ENCODE measurements around the gene PTPRN2.
"Not testable (repeated sequence)": the region's sequence is repeated elsewhere in the genome, so short reads cannot be mapped to it uniquely, and the experiment has no call there.

The PTPRN2 gene

DNA sequence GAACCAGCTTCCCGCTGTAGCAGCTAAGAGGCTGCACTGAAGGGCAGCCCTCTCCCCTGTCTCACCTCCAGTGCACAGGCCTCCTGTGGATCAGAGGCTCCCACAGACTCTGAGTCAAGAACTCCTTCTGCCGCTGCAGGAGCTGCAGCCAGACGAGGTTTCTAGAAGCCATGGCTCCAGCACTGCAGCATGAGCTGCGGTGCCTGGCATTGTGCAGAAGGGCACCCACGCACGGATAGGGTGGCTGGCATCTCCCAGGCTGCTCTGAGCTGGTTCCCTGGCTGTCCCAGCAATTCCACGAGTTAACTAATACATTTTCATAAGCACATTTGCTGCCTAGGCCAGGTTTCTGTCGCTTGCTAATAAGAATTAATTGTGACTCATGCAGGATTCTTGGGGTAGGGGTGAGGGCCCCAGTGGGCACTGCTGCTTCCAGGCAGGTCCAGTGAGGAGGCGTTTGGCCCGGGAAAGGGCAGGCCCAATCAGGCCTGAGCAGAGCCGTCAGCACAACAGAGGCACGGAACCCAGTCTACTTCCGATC is 656.6 kb downstream of the PTPRN2 start:
- no peak for DNase-seq
- in situ Hi-C loops (cut with HindIII; ENCODE audit: low pct_ligation_motif_present, low pct_unique_long_range_greater_than_20kb, low sequenced_read_pairs): no loop called here

DNA sequence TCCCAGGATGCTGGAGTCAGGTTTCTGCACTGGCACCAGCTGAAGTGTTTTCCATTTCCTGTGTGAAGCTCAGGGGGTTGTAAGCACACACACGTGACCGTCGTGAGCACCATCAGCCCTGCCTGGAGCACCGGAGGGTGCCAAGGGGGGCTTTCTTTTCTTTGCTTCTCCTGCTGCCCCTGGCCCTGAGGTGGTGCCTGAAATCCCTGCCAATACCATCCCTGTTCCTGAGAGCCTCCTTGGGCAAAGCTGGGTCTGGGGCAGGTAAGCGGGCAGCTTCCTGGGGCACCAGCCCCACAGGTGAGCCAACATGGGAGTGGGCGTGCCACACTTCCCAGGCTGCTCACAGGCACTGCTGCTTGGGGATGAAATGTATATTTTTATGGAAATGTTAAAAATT is 657.2 kb downstream of the PTPRN2 start:
- DNase-seq: no peak
- in situ Hi-C loops (cut with HindIII; ENCODE audit: low pct_ligation_motif_present, low pct_unique_long_range_greater_than_20kb, low sequenced_read_pairs): no loop called here

DNA sequence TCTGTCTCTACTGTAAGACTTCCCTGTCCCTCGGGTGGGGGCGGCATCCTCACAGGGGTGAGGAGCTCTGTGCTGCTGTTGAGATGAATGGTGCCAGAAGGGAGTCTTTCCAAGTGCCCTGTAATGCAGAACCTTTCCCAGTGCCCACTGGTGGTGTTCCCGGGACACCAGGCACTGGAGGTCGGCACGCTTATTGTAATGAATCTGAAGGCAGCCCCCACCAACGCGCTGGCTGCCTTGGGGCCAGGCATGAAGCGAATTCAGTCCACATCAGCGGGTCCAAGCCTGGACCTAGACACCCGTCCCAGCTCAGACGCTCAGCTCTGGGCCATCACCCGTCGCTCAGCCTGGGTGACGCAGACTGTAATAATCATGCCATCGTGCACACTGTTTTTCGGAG is 658.0 kb downstream of the PTPRN2 start:
- no peak for DNase-seq
- in situ Hi-C loops (cut with HindIII; ENCODE audit: low pct_ligation_motif_present, low pct_unique_long_range_greater_than_20kb, low sequenced_read_pairs): no loop called here

DNA sequence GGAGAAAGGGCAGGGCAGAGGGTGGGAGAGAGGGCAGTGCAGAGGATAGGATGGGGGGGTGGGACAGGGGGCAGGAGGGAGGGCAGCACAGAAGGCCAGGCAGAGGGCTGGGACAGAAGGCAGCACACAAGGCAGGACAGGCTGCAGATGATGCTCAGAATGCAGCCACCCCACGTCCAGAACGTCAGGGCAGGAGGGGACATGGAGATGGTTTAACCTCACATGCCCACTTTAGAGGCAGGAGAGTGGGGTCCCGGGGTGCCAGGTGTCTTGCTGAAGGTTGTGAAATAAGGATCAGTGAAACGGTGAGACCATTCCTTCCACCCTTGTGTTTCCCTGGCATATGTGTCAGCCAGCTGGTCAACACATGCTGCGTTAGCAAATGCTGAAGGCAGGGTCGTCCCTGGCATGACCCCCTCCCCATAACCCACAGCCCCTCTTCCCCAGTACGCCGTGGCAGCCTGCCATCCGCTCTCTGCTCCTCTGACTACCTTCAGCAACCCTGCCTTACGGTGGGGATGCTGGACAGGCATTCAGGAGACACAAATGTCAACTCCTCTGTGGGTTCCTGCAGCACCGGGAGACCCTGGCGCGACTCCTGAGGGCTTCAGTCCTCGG is 658.7 kb downstream of the PTPRN2 start:
- in situ Hi-C loops (cut with HindIII; ENCODE audit: low pct_ligation_motif_present, low pct_unique_long_range_greater_than_20kb, low sequenced_read_pairs): no loop called here
- DNase-seq: no peak

DNA sequence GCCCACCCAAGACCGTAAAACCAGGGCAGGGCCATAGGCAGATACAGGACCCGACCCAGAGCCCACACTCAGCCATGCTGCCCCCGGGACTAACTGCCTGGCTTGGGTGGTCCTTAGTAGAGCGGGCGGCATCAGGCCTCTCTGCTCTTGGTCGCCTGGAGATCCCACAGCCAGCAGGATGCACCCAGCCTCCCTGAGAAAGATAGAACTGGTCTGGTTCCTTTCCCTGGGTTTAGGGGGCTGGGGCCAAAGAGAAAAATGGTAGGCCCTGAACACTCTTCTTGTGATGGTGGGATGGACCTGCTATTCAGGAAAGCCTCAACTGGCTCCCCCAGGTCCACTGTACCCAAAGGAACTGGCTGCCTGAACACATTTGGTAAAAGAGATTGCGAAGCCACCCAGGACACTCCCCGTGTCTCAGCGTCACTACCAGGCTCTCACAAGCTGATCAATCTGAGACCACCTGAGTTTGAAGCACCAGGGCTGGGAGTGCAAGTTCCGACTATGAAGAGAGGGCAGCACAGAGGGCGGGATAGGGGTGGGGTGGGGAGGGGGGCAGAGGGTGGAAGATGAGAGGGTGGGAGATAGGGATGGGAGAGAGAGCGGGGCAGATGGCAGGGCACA is 659.3 kb downstream of the PTPRN2 start:
- in situ Hi-C loops (cut with HindIII; ENCODE audit: low pct_ligation_motif_present, low pct_unique_long_range_greater_than_20kb, low sequenced_read_pairs): no loop called here
- DNase-seq: no peak

DNA sequence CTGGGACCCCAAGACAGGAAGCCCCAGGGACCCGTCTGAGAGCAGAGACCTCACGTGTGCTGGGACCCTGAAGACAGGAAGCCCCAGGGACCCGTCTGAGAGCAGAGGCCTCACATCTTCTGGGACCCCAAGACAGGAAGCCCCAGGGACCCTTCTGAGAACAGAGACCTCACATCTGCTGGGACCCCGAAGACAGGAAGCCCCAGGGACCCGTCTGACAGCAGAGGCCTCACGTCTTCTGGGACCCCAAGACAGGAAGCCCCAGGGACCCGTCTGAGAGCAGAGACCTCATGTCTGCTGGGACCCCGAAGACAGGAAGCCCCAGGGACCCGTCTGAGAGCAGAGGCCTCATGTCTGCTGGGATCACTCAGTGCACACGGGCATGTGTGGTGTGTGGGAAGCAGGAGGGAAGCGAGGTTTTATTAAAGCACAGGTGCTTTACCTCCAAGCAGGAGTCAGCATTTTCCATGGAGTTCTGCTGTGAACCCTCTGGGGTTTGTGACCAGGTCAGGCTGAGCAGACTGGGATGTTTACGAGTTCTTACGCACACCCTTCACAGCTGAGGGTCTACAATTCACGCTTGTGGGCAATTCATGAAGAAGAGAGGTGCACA is 660.2 kb downstream of the PTPRN2 start:
- DNase-seq: no peak
- in situ Hi-C loops (cut with HindIII; ENCODE audit: low pct_ligation_motif_present, low pct_unique_long_range_greater_than_20kb, low sequenced_read_pairs): no loop called here

DNA sequence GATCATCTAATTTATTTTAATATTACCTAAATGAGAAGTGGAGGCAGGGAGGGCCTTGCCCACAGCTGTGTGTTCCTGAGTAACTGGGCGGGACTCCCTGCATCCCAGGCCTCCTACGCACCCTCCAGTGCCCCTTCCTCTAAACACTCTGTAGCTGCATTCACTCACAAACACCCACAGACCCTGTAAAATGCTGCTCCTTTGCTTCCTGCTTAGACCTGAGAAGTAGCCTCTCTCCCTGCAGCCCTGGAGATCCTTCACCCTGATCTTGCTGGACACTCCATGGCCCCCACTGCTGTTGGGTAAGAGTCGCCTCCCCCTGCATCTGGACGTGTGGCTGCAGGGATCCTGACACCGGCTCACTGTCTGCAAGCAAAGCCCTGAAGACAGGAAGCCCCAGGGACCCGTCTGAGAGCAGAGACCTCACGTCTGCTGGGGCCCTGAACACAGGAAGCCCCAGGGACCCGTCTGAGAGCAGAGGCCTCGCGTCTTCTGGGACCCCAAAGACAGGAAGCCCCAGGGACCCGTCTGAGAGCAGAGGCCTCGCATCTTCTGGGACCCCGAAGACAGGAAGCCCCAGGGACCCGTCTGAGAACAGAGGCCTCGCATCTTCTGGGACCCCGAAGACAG is 661.0 kb downstream of the PTPRN2 start:
- no peak for DNase-seq
- in situ Hi-C loops (cut with HindIII; ENCODE audit: low pct_ligation_motif_present, low pct_unique_long_range_greater_than_20kb, low sequenced_read_pairs): no loop called here

DNA sequence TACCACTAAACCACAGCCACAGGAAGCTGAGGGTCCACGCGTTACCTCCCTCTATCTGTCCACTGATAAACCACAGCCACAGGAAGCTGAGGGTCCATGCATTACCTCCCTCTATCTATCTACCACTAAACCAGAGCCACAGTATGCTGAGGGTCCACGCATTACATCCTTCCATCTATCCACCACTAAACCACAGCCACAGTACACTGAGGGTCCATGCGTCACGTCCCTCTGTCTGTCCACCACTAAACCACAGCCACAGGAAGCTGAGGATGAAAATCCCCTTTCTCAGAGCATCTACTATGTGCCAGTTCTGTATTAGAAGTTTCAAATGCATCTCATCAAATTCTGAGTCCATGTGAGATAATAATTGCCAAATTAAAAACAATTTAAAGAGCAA is 661.5 kb downstream of the PTPRN2 start:
- in situ Hi-C loops (cut with HindIII; ENCODE audit: low pct_ligation_motif_present, low pct_unique_long_range_greater_than_20kb, low sequenced_read_pairs): no loop called here

DNA sequence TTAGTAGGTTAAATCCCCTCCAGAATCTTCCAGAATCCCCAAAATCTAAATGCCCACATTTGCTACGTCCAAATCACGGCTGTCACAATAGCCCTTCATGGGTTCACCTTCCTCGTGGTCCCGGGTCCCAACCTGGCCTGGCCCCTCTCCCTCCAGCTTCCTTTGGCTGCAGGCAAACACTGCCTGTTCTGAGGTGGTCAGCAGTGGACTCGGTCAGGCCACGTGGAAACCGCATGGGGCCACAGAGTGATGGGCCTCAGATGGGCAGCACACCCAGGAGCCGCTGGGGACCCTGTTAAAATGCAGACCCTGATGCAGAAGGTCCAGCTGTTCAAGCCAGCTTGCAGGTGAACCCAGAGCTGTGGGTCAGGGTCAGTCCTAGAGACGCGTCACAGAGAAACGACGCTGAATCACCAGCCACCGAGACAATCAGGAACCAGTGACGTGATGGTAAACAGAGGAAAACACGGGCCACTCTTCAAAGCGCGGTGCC is 662.2 kb downstream of the PTPRN2 start:
- DNase-seq: no peak
- in situ Hi-C loops (cut with HindIII; ENCODE audit: low pct_ligation_motif_present, low pct_unique_long_range_greater_than_20kb, low sequenced_read_pairs): no loop called here

More for the DNA sequence above, 661.5 kb downstream of the PTPRN2 start:
- DNase-seq: no peak

DNA sequence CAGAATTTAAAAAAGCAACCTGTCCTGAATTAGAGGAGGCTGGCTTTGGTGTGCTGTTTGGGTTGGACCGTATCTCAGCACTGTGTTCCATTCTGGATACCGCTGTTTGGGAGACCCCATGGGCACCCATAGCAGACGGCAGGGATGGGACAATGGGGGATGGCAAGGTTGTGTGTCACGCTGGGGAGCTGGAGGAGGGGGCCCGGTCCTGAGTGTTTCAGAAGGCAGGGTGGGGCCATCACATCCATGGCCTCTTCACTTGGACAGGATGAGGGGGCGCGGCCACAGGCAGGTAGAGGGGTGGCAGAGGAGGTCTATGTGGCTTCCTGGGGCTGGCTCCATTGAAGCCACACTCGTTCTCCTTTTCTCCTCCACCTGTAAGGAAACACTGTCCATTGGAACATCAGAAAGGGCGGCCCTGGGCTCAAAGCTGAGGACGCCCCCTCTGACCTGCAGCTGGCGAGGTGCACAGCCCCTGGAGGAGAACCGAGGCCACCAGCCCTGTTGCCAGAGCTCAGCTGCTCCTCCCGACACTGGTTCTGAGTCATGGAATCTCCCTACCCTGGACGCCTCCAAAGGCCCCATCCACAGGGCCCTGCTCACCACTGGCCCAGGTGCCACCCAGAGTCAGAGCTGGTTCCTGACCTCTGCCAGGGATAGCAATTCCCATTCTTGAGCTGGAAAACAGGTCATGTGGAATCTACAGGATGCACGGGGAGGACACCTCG is 663.6 kb downstream of the PTPRN2 start:
- DNase-seq: no peak
- in situ Hi-C loops (cut with HindIII; ENCODE audit: low pct_ligation_motif_present, low pct_unique_long_range_greater_than_20kb, low sequenced_read_pairs): no loop called here

DNA sequence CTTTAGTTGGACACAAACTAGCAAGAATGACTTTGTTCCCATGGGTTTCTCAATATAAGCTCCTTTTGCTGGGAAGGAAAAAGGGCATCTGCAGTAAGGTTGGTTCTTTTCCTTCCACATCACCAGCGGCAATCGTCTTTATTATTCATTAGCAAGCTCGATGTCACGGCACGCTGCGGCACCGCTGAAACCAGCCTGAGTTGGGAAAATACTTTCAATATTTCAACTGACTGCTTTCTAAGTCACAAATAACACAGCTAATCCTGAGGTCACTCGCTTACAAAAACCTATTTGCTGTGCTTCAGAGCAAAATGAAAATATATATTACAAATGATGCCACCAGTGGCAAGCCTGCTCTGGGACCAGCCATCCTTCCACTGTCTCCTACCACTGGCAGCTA is 665.0 kb downstream of the PTPRN2 start:
- DNase-seq: no peak
- in situ Hi-C loops (cut with HindIII; ENCODE audit: low pct_ligation_motif_present, low pct_unique_long_range_greater_than_20kb, low sequenced_read_pairs): no loop called here

DNA sequence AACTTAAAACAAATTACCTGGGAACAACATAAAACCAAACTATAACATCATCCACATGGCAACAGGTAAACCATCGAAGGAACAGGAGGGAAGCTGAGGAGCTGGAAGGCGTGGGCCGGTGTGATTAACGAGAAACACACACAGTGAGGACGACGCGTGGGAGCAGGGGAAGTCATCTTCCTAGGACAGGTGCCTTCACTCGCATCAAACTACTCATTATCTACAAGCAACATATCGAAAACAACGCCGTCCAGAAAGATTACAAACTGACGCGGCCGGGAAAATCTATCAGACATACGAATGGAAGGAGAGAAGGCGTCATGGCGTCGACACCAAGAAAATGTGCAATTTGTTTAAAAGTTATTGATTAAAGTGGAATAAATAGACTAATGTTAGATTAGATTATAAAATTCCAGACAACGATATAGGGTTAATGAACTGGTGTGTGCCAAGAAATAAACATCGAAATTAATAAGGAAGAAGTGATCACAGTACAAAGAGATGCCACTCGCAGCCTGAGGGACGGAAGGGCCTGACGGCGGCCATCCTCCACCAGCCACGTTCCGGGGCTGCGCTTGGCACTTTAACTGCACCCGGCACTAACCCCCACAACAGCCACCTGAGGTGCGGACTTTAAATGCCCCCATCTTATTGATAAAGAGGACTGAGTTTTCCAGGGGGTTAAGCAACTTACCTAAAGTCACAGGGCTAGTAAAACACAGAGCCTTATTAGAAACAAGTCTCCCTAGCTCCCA is 669.1 kb downstream of the PTPRN2 start:
- in situ Hi-C loops (cut with HindIII; ENCODE audit: low pct_ligation_motif_present, low pct_unique_long_range_greater_than_20kb, low sequenced_read_pairs): no loop called here
- DNase-seq: no peak

DNA sequence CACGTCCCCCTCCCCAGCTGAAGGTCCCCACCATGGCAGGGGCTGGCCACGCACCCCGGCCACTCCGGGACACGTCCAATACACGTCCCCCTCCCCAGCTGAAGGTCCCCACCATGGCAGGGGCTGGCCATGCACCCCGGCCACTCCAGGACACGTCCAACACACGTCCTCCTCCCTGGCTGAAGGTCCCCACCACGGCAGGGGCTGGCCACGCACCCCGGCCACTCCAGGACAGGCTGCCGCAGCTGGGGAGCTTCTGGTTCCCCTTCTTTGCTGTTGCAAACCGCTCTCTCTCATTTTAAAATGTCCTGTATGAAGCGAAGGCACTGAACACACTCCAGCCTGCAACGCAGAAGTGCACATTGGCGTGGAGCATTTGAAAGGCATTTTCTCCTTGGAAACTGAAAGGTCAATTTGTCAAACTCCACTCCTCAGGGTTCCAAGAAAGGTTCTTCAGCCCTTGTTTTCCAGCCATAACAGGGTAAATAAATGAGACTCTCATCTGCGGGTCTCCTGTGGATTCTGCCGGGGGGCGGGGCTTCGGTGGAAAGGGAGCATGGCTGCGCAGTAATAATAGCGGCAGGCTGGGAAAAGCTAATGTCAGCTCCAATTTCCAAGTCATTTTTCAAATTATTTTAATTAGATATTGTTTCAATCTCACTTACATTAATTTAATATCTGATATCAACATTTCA is 670.5 kb downstream of the PTPRN2 start:
- in situ Hi-C loops (cut with HindIII; ENCODE audit: low pct_ligation_motif_present, low pct_unique_long_range_greater_than_20kb, low sequenced_read_pairs): no loop called here
- no peak for DNase-seq

DNA sequence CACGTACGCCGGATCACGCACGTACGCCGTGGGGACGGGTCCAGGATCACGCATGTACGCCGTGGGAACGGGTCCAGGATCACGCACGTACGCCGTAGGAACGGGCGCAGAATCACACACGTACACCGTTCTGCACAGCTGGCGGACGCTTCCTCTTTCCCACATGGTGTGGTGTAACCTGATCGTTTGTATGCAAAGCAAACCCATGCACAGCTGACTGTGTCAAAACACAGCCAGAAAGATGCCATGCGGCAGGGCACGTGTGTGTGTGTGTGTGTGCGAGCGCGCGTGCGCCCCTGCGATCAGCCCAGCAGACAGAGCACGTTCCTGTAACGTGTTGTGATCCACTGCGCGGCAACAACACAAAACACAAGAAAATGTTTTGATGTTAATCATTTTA is 677.2 kb downstream of the PTPRN2 start:
- in situ Hi-C loops (cut with HindIII; ENCODE audit: low pct_ligation_motif_present, low pct_unique_long_range_greater_than_20kb, low sequenced_read_pairs): no loop called here
- DNase-seq: no peak

DNA sequence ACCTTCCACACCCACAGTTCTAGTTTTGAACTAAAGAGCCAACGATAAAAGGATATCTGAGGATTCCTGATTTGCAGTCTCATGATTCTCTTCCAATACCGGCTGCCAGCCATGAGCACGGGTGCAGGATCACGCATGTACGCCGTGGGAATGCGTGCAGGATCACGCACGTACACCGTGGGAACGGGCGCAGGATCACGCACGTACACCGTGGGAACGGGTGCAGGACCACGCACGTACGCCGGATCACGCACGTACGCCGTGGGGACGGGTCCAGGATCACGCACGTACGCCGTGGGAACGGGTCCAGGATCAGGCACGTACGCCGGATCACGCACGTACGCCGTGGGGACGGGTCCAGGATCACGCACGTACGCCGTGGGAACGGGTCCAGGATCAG is 677.6 kb downstream of the PTPRN2 start:
- DNase-seq; in situ Hi-C loops (cut with HindIII; ENCODE audit: low pct_ligation_motif_present, low pct_unique_long_range_greater_than_20kb, low sequenced_read_pairs): not testable (repeated sequence)

DNA sequence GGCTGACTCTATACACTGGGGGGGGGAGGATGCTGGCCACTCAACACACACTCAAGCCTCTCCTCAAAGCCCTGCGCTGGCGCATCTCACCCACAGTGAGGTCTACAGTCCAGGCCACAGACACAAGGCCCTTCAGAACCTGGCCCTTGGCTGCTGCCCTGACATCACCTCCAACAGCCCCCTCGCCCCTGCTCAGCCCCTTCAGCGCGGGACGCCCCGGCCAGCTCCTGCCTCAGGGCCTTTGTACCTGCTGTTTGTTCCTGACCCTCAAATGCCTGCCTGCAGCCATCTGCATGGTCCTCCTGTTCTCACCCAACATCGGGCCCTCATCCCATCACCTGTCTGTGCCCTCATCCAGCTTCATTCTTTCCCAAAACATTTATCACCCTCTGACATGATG is 678.3 kb downstream of the PTPRN2 start:
- DNase-seq: no peak
- in situ Hi-C loops (cut with HindIII; ENCODE audit: low pct_ligation_motif_present, low pct_unique_long_range_greater_than_20kb, low sequenced_read_pairs): no loop called here

DNA sequence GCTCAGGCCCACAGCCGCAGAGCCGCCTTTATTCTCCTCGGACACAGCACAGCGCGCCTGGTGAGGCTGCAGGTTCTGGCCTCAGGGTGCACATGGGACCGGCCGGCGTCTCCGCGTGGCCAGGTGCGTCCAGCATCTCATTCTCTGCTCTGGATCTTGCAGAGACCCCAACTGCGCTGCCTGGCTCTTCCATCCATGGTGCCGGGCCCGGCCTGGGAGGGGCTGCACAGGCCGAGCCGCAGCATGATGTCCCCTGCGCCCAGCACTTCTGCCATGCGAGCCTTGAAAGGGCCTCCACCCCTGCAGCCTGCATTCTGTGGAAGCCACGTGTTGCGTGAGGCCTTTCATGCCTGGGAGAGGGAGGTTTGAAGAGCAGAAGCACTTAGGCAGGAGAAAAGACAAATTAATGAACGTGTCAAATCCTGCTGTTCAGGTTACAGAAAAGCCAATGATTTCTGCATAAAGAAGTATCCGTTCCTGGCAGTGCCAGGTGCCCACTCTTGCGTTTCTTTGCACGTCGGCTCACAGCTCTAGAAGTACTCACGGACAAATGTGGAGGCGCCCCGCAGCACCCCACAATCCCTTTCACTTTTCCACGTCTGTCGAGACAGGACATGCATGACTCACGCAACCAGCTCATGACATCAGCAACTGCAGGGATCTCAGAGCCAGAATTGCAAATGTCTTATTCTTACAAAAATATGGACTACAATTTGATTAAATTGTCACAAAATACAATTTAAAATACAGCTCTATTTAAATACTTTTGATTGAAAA is 679.4 kb downstream of the PTPRN2 start:
- in situ Hi-C loops (cut with HindIII; ENCODE audit: low pct_ligation_motif_present, low pct_unique_long_range_greater_than_20kb, low sequenced_read_pairs): no loop called here
- DNase-seq: no peak

Data from ACHN (cell line).